IMR-90 (cell line): ENCODE results near the gene IP6K1. TPM values are rescaled to one million over a fixed set of nuclear protein-coding genes. Genes with fewer than 3 reads are reported as not detected.
"Not testable (repeated sequence)": the region's sequence is repeated elsewhere in the genome, so short reads cannot be mapped to it uniquely, and the experiment has no call there.

Experiments
- ATAC-seq: fragments of 200-7000 bp; cut with Tn5 transposase; 2 replicates; pipeline ENCODE4 v1.9.1; 2020; ENCODE audit warnings: low read depth, mild to moderate bottlenecking, moderate library complexity
- BruUV-seq: library from RNA; stranded (reverse); fragments of 400-500 nt; replicated peaks from 2 replicates; lab custom pipeline; 2021; lab: Mats Ljungman, UMichigan
- CTCF ChIA-PET: fragments of 300-600 bp; formaldehyde crosslinking; extraction: SDS; loops from one replicate; lab custom pipeline; 2021; ENCODE audit warnings: antibody characterized with exemption; lab: Yijun Ruan, JAX
- POLR2A ChIA-PET: fragments of 300-600 bp; sonication (Branson Sonifier 250); formaldehyde crosslinking; loops from one replicate; lab custom pipeline; 2022; ENCODE audit warnings: antibody characterized with exemption; ENCODE audit not compliant: unreplicated experiment; lab: Charles Lee
- DNase-seq: peaks from one replicate; pipeline ENCODE4 v3.0.0; 2013
- H2AFZ ChIP-seq: replicated peaks from 2 replicates; pipeline ENCODE3; 2013; ENCODE audit warnings: low read length, mild to moderate bottlenecking; ENCODE audit not compliant: poor library complexity
- H2AK5ac ChIP-seq: 2 replicates; pipeline ENCODE4 v1.6.1; 2013; ENCODE audit warnings: low read depth, low read length, inconsistent platforms
- H2AK9ac ChIP-seq: replicated peaks from 2 replicates; pipeline ENCODE3; 2013; ENCODE audit warnings: mild to moderate bottlenecking, low read depth, low read length, moderate library complexity; ENCODE audit not compliant: poor library complexity
- H2BK120ac ChIP-seq: 2 replicates; pipeline ENCODE4 v1.6.1; 2013; ENCODE audit warnings: low read depth, low read length, inconsistent platforms
- H2BK15ac ChIP-seq: 3 replicates; pipeline ENCODE4 v1.6.1; 2013; ENCODE audit warnings: low read depth, low read length, inconsistent platforms
- H2BK20ac ChIP-seq: 2 replicates; pipeline ENCODE4 v1.6.1; 2013; ENCODE audit warnings: low read depth, mild to moderate bottlenecking, inconsistent platforms, low read length, moderate library complexity
- H2BK5ac ChIP-seq: 2 replicates; pipeline ENCODE4 v1.6.1; 2013; ENCODE audit warnings: mild to moderate bottlenecking, low read depth, low read length, inconsistent platforms; ENCODE audit not compliant: poor library complexity, severe bottlenecking
- H3K14ac ChIP-seq: replicated peaks from 2 replicates; pipeline ENCODE4 v1.6.1; 2013; ENCODE audit warnings: low read depth, low read length, inconsistent platforms
- H3K18ac ChIP-seq: 2 replicates; pipeline ENCODE4 v1.6.1; 2013; ENCODE audit warnings: low read depth, low read length, control low read depth
- H3K23ac ChIP-seq: 2 replicates; pipeline ENCODE4 v1.6.1; 2013; ENCODE audit warnings: low read depth, low read length, inconsistent platforms
- H3K27ac ChIP-seq: 2 replicates; pipeline ENCODE4 v1.5.1; 2013; ENCODE audit warnings: mild to moderate bottlenecking, control low read depth, low read length; ENCODE audit not compliant: insufficient read depth
- H3K27me3 ChIP-seq: 2 replicates; pipeline ENCODE4 v1.6.1; 2013; ENCODE audit warnings: low read length; ENCODE audit not compliant: control insufficient read depth, insufficient read depth
- H3K36me3 ChIP-seq: 2 replicates; pipeline ENCODE4 v1.6.1; 2013; ENCODE audit warnings: low read length, mixed read lengths; ENCODE audit not compliant: control insufficient read depth, insufficient read depth
- H3K4ac ChIP-seq: 2 replicates; pipeline ENCODE4 v1.6.1; 2013; ENCODE audit warnings: low read depth, low read length, inconsistent platforms
- H3K4me1 ChIP-seq: 2 replicates; pipeline ENCODE4 v1.6.1; 2013; ENCODE audit warnings: low read length, mixed read lengths; ENCODE audit not compliant: control insufficient read depth, insufficient read depth
- H3K4me2 ChIP-seq: 2 replicates; pipeline ENCODE4 v1.6.1; 2013; ENCODE audit warnings: low read depth, mild to moderate bottlenecking, control low read depth, low read length, moderate library complexity
- H3K4me3 ChIP-seq: 2 replicates; pipeline ENCODE4 v1.5.1; 2013; ENCODE audit warnings: low read depth, mild to moderate bottlenecking, control low read depth, low read length, moderate library complexity; ENCODE audit not compliant: insufficient read depth
- H3K56ac ChIP-seq: 2 replicates; pipeline ENCODE4 v1.6.1; 2013; ENCODE audit warnings: low read length, inconsistent platforms; ENCODE audit not compliant: insufficient read depth; ENCODE audit errors: extremely low read depth
- H3K79me1 ChIP-seq, 2 experiments: 2 replicates each; pipeline ENCODE4 v1.6.1; 2013; ENCODE audit warnings: low read length in 2 of 2, inconsistent platforms in 1 of 2, low read depth in 1 of 2
- H3K9ac ChIP-seq: 2 replicates; pipeline ENCODE4 v1.6.1; 2013; ENCODE audit warnings: low read depth, low read length, control low read depth
- H3K9me1 ChIP-seq: 2 replicates; pipeline ENCODE4 v1.6.1; 2013; ENCODE audit warnings: low read length, inconsistent platforms; ENCODE audit not compliant: insufficient read depth
- H3K9me3 ChIP-seq: 2 replicates; pipeline ENCODE4 v1.6.1; 2013; ENCODE audit warnings: low read length; ENCODE audit not compliant: control insufficient read depth, insufficient read depth
- H4K20me1 ChIP-seq: 2 replicates; pipeline ENCODE4 v1.6.1; 2013; ENCODE audit warnings: low read length, inconsistent platforms; ENCODE audit not compliant: insufficient read depth
- H4K5ac ChIP-seq: 2 replicates; pipeline ENCODE4 v1.6.1; 2013; ENCODE audit warnings: mild to moderate bottlenecking, low read depth, low read length, control low read depth
- H4K8ac ChIP-seq, 2 experiments: 2 replicates each; pipeline ENCODE4 v1.6.1; 2013; ENCODE audit warnings: low read depth in 2 of 2, low read length in 2 of 2, control low read depth in 1 of 2, inconsistent platforms in 1 of 2
- H4K91ac ChIP-seq: 2 replicates; pipeline ENCODE4 v1.6.1; 2013; ENCODE audit warnings: low read depth, low read length, inconsistent platforms; ENCODE audit not compliant: insufficient read depth
- WGBS, 2 experiments: methylation state at CpG; one replicate each; pipeline versions ENCODE4 v1.1.5 to v1.1.7; 2013; ENCODE audit warnings: missing lambda C conversion rate in 2 of 2; ENCODE audit not compliant: insufficient read length in 1 of 2; ENCODE audit errors: extremely low coverage in 2 of 2; 5-methylcytosine and 5-hydroxymethylcytosine counted together
- dilution Hi-C: fragments of 300-500 bp; cut with HindIII; formaldehyde crosslinking; loops from one replicate; pipeline ENCODE4 v1.14.3; 2018; ENCODE audit warnings: low sequenced_read_pairs; ENCODE audit not compliant: unreplicated experiment
- in situ Hi-C: fragments of 300-500 bp; cut with MboI; formaldehyde crosslinking; loops from 3 replicates; pipeline ENCODE4 v1.14.3; 2019; ENCODE audit warnings: low sequenced_read_pairs, inconsistent platforms, mixed read lengths
- intact Hi-C: fragments of 100-400 bp; cut with micrococcal nuclease; formaldehyde crosslinking; loops from 2 replicates; pipeline ENCODE4 v1.10.0; 2022
- polyA plus RNA-seq, 3 experiments: library from polyadenylated mRNA; depleted of rRNA; stranded (reverse); fragments of >200 nt; gene quantifications; 2 replicates each; pipeline ENCODE4 v1.2.3, GENCODE V29; 2012; ENCODE audit warnings: low replicate concordance in 1 of 3
- total RNA-seq: library from RNA; depleted of rRNA; stranded (reverse); fragments of >200 nt; gene quantifications from 2 replicates; pipeline ENCODE4 v1.2.3, GENCODE V29; 2012

IP6K1 gene
- total and polyA plus RNA-seq, 2 of the 4 experiments (the other 2 are of a cell fraction): 28.3 to 28.7 TPM

GRCh38 chr3:49685846-49686245 is 100.5 kb downstream of the IP6K1 start:
- H3K9me3 ChIP-seq, H2AK9ac ChIP-seq, in situ Hi-C loops, H3K27ac ChIP-seq, dilution Hi-C loops, H3K14ac ChIP-seq, H3K23ac ChIP-seq, H3K9me1 ChIP-seq, ATAC-seq, H3K27me3 ChIP-seq, H3K4me3 ChIP-seq, H2AK5ac ChIP-seq, H3K56ac ChIP-seq, H2AFZ ChIP-seq, BruUV-seq, H4K20me1 ChIP-seq, H2BK15ac ChIP-seq, intact Hi-C loops, H3K4me2 ChIP-seq, H2BK120ac ChIP-seq, H2BK20ac ChIP-seq, DNase-seq, H3K4me1 ChIP-seq, H3K4ac ChIP-seq, H3K18ac ChIP-seq, H4K8ac ChIP-seq, POLR2A ChIA-PET, CTCF ChIA-PET, H4K91ac ChIP-seq, H2BK5ac ChIP-seq, H3K9ac ChIP-seq, H4K5ac ChIP-seq: not testable (repeated sequence)
- peaks cover 0 to 15% of the 10 kb centered on the region in 2 experiments; a peak in 2 of 4 replicates for H3K79me1 ChIP-seq
- peaks cover 31% of the 10 kb centered on the region for H3K36me3 ChIP-seq
- 40% methylated on average over 2 of the region's 36 CpGs; no CpG with 5 or more reads in 1 of the 2 experiments for WGBS, 2 experiments

GRCh38 chr3:49685103-49685502 is 101.2 kb downstream of the IP6K1 start:
- H3K4me2 ChIP-seq, POLR2A ChIA-PET, CTCF ChIA-PET, H3K56ac ChIP-seq, H3K4me1 ChIP-seq, H2AK5ac ChIP-seq, H3K9me3 ChIP-seq, H4K8ac ChIP-seq, H2BK20ac ChIP-seq, H3K9me1 ChIP-seq, H3K23ac ChIP-seq, H2AK9ac ChIP-seq, H3K4ac ChIP-seq, intact Hi-C loops, in situ Hi-C loops, H3K79me1 ChIP-seq, BruUV-seq, H3K27ac ChIP-seq, ATAC-seq, H2BK5ac ChIP-seq, H3K9ac ChIP-seq, H3K4me3 ChIP-seq, H4K5ac ChIP-seq, H3K14ac ChIP-seq, H4K20me1 ChIP-seq, H3K18ac ChIP-seq, DNase-seq, H2BK120ac ChIP-seq, H4K91ac ChIP-seq, dilution Hi-C loops, H3K27me3 ChIP-seq, H2BK15ac ChIP-seq, H2AFZ ChIP-seq: not testable (repeated sequence)
- peaks cover 39% of the 10 kb centered on the region for H3K36me3 ChIP-seq
- WGBS, 2 experiments: 80% methylated on average over 2 of the region's 10 CpGs; no CpG with 5 or more reads in 1 of the 2 experiments
